K562 (cell line): ENCODE data around the gene ANK3. TPM values are rescaled to one million over a fixed set of nuclear protein-coding genes. Genes with fewer than 3 reads are reported as not detected.

Source experiments
- ATAC-seq: fragments of 200-7000 bp; cut with Tn5 transposase; 3 replicates; pipeline ENCODE4 v1.9.1; 2020; ENCODE audit warnings: moderate library complexity
- BruUV-seq: library from RNA; stranded (reverse); fragments of 400-500 nt; replicated peaks from 2 replicates; lab custom pipeline; 2021; lab: Mats Ljungman, UMichigan
- CTCF ChIA-PET: fragments of 300-600 bp; formaldehyde crosslinking; extraction: SDS; loops from one replicate; lab custom pipeline; 2021; ENCODE audit warnings: low intra/inter-chr PET ratio; lab: Yijun Ruan, JAX
- POLR2A ChIA-PET: fragments of 300-600, 350-650 bp; sonication (Branson Sonifier 250); formaldehyde crosslinking; extraction: SDS; loops from one replicate; lab custom pipeline; 2021; ENCODE audit warnings: antibody characterized with exemption, inconsistent platforms; lab: Yijun Ruan, JAX
- DNase-seq, 4 experiments: peaks; one replicate each; pipeline versions ENCODE4 v3.0.0 to v3.0.0-alpha.2; 2011 to 2018; ENCODE audit warnings: low spot score in 3 of 4, mixed read lengths in 3 of 4; ENCODE audit errors: extremely low read depth in 1 of 4
- FAIRE-seq: peaks from 2 replicates; lab custom pipeline; 2011; peaks lifted over from hg19 to GRCh38; lab: Jason Lieb, UNC
- H2AFZ ChIP-seq: 2 replicates; pipeline ENCODE4 v1.6.0; 2011; ENCODE audit warnings: low read depth, low read length, control low read depth, inconsistent platforms
- H3K27ac ChIP-seq: fragments of 200-600 bp; 3 replicates; pipeline ENCODE4 v1.8.0; 2011; ENCODE audit warnings: low read depth, mild to moderate bottlenecking, control low read depth, inconsistent platforms, low read length, moderate library complexity, mixed read lengths; ENCODE audit errors: extremely low read depth
- H3K27me3 ChIP-seq, 2 experiments: fragments of 300-600 bp in 1 of 2; 2 replicates in 1 of 2; 3 replicates in 1 of 2; pipeline versions ENCODE4 v1.6.0 to v1.8.0; 2011; ENCODE audit warnings: inconsistent platforms in 2 of 2, low read length in 2 of 2, mild to moderate bottlenecking in 1 of 2, mixed read lengths in 1 of 2, moderate library complexity in 1 of 2; ENCODE audit not compliant: control insufficient read depth in 2 of 2, insufficient read depth in 2 of 2
- H3K36me3 ChIP-seq: fragments of 300-600 bp; 3 replicates; pipeline ENCODE4 v1.8.0; 2011; ENCODE audit warnings: mild to moderate bottlenecking, low read length, inconsistent platforms; ENCODE audit not compliant: control insufficient read depth, insufficient read depth
- H3K4me1 ChIP-seq, 2 experiments: fragments of 200-600 bp in 1 of 2; replicated peaks in 1 of 2; 2 replicates in 1 of 2; 3 replicates in 1 of 2; pipeline versions ENCODE4 v1.5.1 to v1.8.0; 2011; ENCODE audit warnings: inconsistent platforms in 2 of 2, low read length in 2 of 2, mild to moderate bottlenecking in 1 of 2, mixed read lengths in 1 of 2, moderate library complexity in 1 of 2; ENCODE audit not compliant: control insufficient read depth in 2 of 2, insufficient read depth in 2 of 2
- H3K4me2 ChIP-seq: 2 replicates; pipeline ENCODE4 v1.6.1; 2011; ENCODE audit warnings: low read length, control low read depth, inconsistent platforms, mixed read lengths; ENCODE audit not compliant: insufficient read depth
- H3K4me3 ChIP-seq: fragments of 200-600 bp; sonication (generic), shearing (Covaris generic); 2 replicates; pipeline ENCODE4 v1.5.1; 2016; ENCODE audit warnings: control low read depth, inconsistent platforms
- H3K79me2 ChIP-seq: fragments of 200-600 bp; 3 replicates; pipeline ENCODE4 v1.8.0; 2011; ENCODE audit warnings: low read length, inconsistent platforms; ENCODE audit not compliant: control insufficient read depth, insufficient read depth
- H3K9ac ChIP-seq, 2 experiments: 2 replicates each; pipeline versions ENCODE4 v1.6.0 to v1.6.1; 2011; ENCODE audit warnings: low read depth in 2 of 2, low read length in 2 of 2, control low read depth in 1 of 2, inconsistent platforms in 1 of 2, mild to moderate bottlenecking in 1 of 2, mixed read lengths in 1 of 2; ENCODE audit not compliant: insufficient read depth in 1 of 2
- H3K9me1 ChIP-seq: one replicate; pipeline ENCODE4 v1.6.0; 2011; ENCODE audit warnings: inconsistent platforms, mild to moderate bottlenecking, low read length, moderate library complexity; ENCODE audit not compliant: control insufficient read depth, insufficient read depth
- H3K9me3 ChIP-seq: replicated peaks from 2 replicates; pipeline ENCODE4 v1.5.1; 2011; ENCODE audit warnings: low read depth, low read length, inconsistent platforms; ENCODE audit not compliant: control insufficient read depth, insufficient read depth
- H4K20me1 ChIP-seq: replicated peaks from 2 replicates; pipeline ENCODE4 v1.6.1; 2011; ENCODE audit warnings: low read length, inconsistent platforms, mixed read lengths; ENCODE audit not compliant: control insufficient read depth, insufficient read depth
- CBFB ChIP-seq: sonication (generic); formaldehyde crosslinking; IDR thresholded peaks from 2 replicates; pipeline ENCODE4 v1.4.0; 2020; ENCODE audit warnings: mild to moderate bottlenecking, missing genetic modification reagents
- DIDO1 ChIP-seq: fragments of 450-650 bp; IDR thresholded peaks from 2 replicates; pipeline ENCODE4 v1.6.1; 2016; ENCODE audit warnings: low read depth, missing biosample characterization, missing genetic modification characterization
- ELF2 ChIP-seq: fragments of 250-450 bp; sonication (Bioruptor Pico); IDR thresholded peaks from 2 replicates; pipeline ENCODE4 v1.5.0; 2021; ENCODE audit warnings: mild to moderate bottlenecking
- HDAC6 ChIP-seq: IDR thresholded peaks from 2 replicates; pipeline ENCODE4 v1.6.1; 2012; ENCODE audit warnings: low read depth, mild to moderate bottlenecking, control low read depth, inconsistent platforms, low read length, moderate library complexity
- HLTF ChIP-seq: fragments of 450-650 bp; IDR thresholded peaks from 2 replicates; pipeline ENCODE4 v1.6.1; 2016
- MEF2A ChIP-seq: IDR thresholded peaks from 2 replicates; pipeline ENCODE4 v1.6.1; 2011; ENCODE audit warnings: low read depth, mild to moderate bottlenecking, low read length, moderate library complexity; ENCODE audit not compliant: control insufficient read depth
- MEF2D ChIP-seq: conservative IDR thresholded peaks from 2 replicates; pipeline ENCODE4 v1.6.1; 2016; ENCODE audit warnings: low read depth, missing genetic modification characterization, missing compliant biosample characterization
- NELFE ChIP-seq: IDR thresholded peaks from 2 replicates; pipeline ENCODE4 v1.6.1; 2011; ENCODE audit warnings: mild to moderate bottlenecking; ENCODE audit not compliant: insufficient read depth, insufficient read length
- SMAD3 ChIP-seq: fragments of 450-650 bp; formaldehyde crosslinking; conservative IDR thresholded peaks from 2 replicates; pipeline ENCODE4 v1.4.0; 2020; ENCODE audit warnings: mild to moderate bottlenecking
- ZNF407 ChIP-seq: fragments of 450-650 bp; IDR thresholded peaks from 2 replicates; pipeline ENCODE4 v1.6.1; 2016; ENCODE audit warnings: low read depth
- ZNF41 ChIP-seq: fragments of 250-450 bp; sonication (Bioruptor Pico); conservative IDR thresholded peaks from 2 replicates; pipeline ENCODE4 v1.4.0; 2020; ENCODE audit warnings: mild to moderate bottlenecking
- ZNF431 ChIP-seq: sonication (generic); formaldehyde crosslinking; IDR thresholded peaks from 2 replicates; pipeline ENCODE4 v1.8.0; 2022; ENCODE audit warnings: mild to moderate bottlenecking, missing genetic modification reagents
- WGBS: fragments of 100-300 bp; shearing (Covaris generic); methylation state at CpG from one replicate; pipeline ENCODE4 v1.1.6; 2016; ENCODE audit warnings: low coverage, mixed read lengths; ENCODE audit not compliant: insufficient coverage; ENCODE audit errors: missing lambda C conversion rate; 5-methylcytosine and 5-hydroxymethylcytosine counted together
- in situ Hi-C: fragments of 300-500 bp; cut with MboI; formaldehyde crosslinking; loops from 4 replicates; pipeline ENCODE4 v1.15.0; 2018; ENCODE audit warnings: inconsistent platforms, mixed read lengths
- intact Hi-C: fragments of 100-400 bp; cut with micrococcal nuclease; formaldehyde crosslinking; loops from 2 replicates; pipeline ENCODE4 v1.14.2; 2022
- polyA plus RNA-seq, 8 experiments: library from polyadenylated mRNA; depleted of rRNA in 4 of 8; stranded (reverse) in 5 of 8; unstranded in 3 of 8; fragments of >200 nt; fragmentation: Nextera tagmentation in 2 of 8; fragmentation: Illumina TruSeq in 1 of 8; extraction: Ambion mirVana in 2 of 8; extraction: Trizol in 1 of 8; gene quantifications; 2 replicates each; pipeline versions ENCODE4 v1.2.1 to v1.2.3, GENCODE V29; 2011 to 2014; ENCODE audit warnings: inconsistent platforms in 1 of 8, missing spikeins in 1 of 8
- total RNA-seq, 7 experiments: library from RNA; depleted of rRNA in 6 of 7; stranded (reverse); fragments of >200 nt in 6 of 7; fragmentation: Illumina TruSeq in 2 of 7; extraction: Trizol in 2 of 7; gene quantifications; 2 replicates each; pipeline versions ENCODE4 v1.2.1 to v1.2.3, GENCODE V29; 2011 to 2021; ENCODE audit warnings: low replicate concordance in 1 of 7
- TF ChIP-seq, protein P1 (sequence below): fragments of 450-650 bp; formaldehyde crosslinking; IDR thresholded peaks from 2 replicates; pipeline ENCODE4 v1.4.0; 2022; ENCODE audit warnings: missing genetic modification characterization

The ANK3 gene
- total and polyA plus RNA-seq, 9 of the 15 experiments (the other 6 are each of a cell fraction or from before 2014, with no cell fraction given), result 10.0 to 32.3 (median 17.9) TPM

GRCh38 chr10:60099998-60100747 lies 289.5 kb downstream of the ANK3 start:
- Histone ChIP-seq H3K4me1 (peaks cover 0 to 7% of the 10 kb centered on the region in 2 experiments; a peak in 2 of 5 replicates), H3K4me2 (no peak overlapping the region), H3K27ac (peak overlapping the region; percentile 54; the same call in 1 of the 3 replicates), H3K9me3 (no peaks in the 10 kb centered on the region), H4K20me1 (no peaks in the 10 kb centered on the region), H3K79me2 (no peaks in the 10 kb centered on the region), H3K9ac (no peak overlapping the region), H3K4me3 (no peak overlapping the region), H3K27me3 (no peaks in the 10 kb centered on the region), H2AFZ (0 out of 2 replicates have a peak overlapping the region, but pooled peaks have one; percentile 2), H3K36me3 (no peaks in the 10 kb centered on the region), H3K9me1 (no peaks in the 10 kb centered on the region)
- peak; percentile 83 for ATAC-seq
- ChIA-PET POLR2A (interaction anchor here (0.6 to 1.0 kb wide), 2 partner anchors 40 to 163 kb away, joined by 3 to 4 read pairs; no protein-coding TSS in a partner anchor), CTCF (interaction anchor here (0.6 to 4.3 kb wide), 11 partner anchors 91 to 1078 kb away, joined by 3 to 56 read pairs (median 5); no protein-coding TSS in a partner anchor)
- peak; percentile 57 for FAIRE-seq
- no TSS peak for BruUV-seq
- 27% methylated on average over 2 of the region's 2 CpGs for WGBS
- intact Hi-C loops, result loop anchor here (1.0 to 10.0 kb wide), 4 partner anchors 108 to 547 kb away; no protein-coding TSS in a partner anchor
- DNase-seq, result peak; percentile 53 to 77 (median 60)
- in situ Hi-C loops, result loop anchor here (5.0 to 10.0 kb wide), 2 partner anchors 115 to 342 kb away; no protein-coding TSS in a partner anchor
- TF ChIP-seq ZNF407 (no peak), NELFE (no peak), MEF2A (peak; percentile 66), HDAC6 (no peak), MEF2D (tag) (no peak), HLTF (no peak), ZNF41 (no peak), SMAD3 (CRISPR knock-in tag) (no peak), ELF2 (CRISPR knock-in tag) (no peak), CBFB (no peak), ZNF431 (CRISPR knock-in tag) (no peak), DIDO1 (tag) (no peak)
- TF ChIP-seq, protein P1, sequence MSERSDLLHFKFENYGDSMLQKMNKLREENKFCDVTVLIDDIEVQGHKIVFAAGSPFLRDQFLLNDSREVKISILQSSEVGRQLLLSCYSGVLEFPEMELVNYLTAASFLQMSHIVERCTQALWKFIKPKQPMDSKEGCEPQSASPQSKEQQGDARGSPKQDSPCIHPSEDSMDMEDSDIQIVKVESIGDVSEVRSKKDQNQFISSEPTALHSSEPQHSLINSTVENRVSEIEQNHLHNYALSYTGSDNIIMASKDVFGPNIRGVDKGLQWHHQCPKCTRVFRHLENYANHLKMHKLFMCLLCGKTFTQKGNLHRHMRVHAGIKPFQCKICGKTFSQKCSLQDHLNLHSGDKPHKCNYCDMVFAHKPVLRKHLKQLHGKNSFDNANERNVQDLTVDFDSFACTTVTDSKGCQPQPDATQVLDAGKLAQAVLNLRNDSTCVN (CRISPR knock-in tag), result no peak
